Measurements from ENCODE around the gene NDUFA5. TPM values are rescaled to one million over a fixed set of nuclear protein-coding genes. Genes with fewer than 3 reads are reported as not detected.
"Not testable (repeated sequence)": the region's sequence is repeated elsewhere in the genome, so short reads cannot be mapped to it uniquely, and the experiment has no call there.

NDUFA5 gene
- total RNA-seq, 2 donors from 2014 or later, result 48.6 to 52.3 TPM

DNA sequence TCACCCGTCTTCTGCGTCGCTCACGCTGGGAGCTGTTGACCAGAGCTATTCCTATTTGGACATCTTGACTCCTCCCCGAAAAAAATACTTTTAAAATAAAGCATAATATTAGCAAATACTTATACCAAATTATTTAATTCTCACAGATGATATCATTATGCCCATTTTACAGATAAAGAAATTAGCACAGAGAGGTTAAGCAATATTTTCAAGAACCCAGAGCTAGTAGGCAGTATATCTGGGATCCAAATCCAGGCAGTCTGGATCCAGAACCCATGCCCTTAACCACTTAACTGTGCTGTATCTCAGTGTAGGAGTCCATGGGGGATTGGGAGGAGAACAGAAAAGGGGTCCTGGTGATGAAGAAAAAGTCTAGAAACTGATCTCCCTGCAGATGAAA is 29.4 kb downstream of the NDUFA5 start:
- Histone ChIP-seq H3K4me3 (ENCODE audit: low read length) (no peak overlapping the region), H3K9me3 (ENCODE audit: control insufficient read depth, low read length) (peaks cover 4% of the 10 kb centered on the region), H3K27me3 (ENCODE audit: control insufficient read depth, insufficient read depth, low read length, poor library complexity, severe bottlenecking) (peaks cover 4% of the 10 kb centered on the region), H3K4me1 (ENCODE audit: control insufficient read depth, insufficient read depth, low read length) (no peaks in the 10 kb centered on the region), H3K36me3 (ENCODE audit: control insufficient read depth, insufficient read depth, low read length) (no peaks in the 10 kb centered on the region), H3K9ac (ENCODE audit: extremely low read depth, low read length, poor library complexity, severe bottlenecking) (no peak overlapping the region), H3K27ac (ENCODE audit: low read depth, low read length) (no peak overlapping the region)
- peaks cover 4% of the 10 kb centered on the region for H3K9me3 Mint-ChIP-seq
- H3K27ac Mint-ChIP-seq, result peak overlapping the region; percentile 96
- TF ChIP-seq, protein P1, sequence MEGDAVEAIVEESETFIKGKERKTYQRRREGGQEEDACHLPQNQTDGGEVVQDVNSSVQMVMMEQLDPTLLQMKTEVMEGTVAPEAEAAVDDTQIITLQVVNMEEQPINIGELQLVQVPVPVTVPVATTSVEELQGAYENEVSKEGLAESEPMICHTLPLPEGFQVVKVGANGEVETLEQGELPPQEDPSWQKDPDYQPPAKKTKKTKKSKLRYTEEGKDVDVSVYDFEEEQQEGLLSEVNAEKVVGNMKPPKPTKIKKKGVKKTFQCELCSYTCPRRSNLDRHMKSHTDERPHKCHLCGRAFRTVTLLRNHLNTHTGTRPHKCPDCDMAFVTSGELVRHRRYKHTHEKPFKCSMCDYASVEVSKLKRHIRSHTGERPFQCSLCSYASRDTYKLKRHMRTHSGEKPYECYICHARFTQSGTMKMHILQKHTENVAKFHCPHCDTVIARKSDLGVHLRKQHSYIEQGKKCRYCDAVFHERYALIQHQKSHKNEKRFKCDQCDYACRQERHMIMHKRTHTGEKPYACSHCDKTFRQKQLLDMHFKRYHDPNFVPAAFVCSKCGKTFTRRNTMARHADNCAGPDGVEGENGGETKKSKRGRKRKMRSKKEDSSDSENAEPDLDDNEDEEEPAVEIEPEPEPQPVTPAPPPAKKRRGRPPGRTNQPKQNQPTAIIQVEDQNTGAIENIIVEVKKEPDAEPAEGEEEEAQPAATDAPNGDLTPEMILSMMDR (conservative IDR thresholded peaks at IDR 0.05), result no peak
- peak overlapping the region; percentile 77 for H3K4me3 Mint-ChIP-seq
- peaks cover 11% of the 10 kb centered on the region for H3K27me3 Mint-ChIP-seq (ENCODE audit: insufficient read depth)
- peaks cover 6% of the 10 kb centered on the region for H3K4me1 Mint-ChIP-seq
- DNase-seq, result no peak
- no peaks in the 10 kb centered on the region for H3K36me3 Mint-ChIP-seq (ENCODE audit: low read depth)
- 45% methylated on average over 5 of the region's 5 CpGs; no CpG with 5 or more reads in 1 of the 2 experiments for WGBS, 2 experiments (ENCODE audit: insufficient coverage in 1 of 2, insufficient read length in 1 of 2)

DNA sequence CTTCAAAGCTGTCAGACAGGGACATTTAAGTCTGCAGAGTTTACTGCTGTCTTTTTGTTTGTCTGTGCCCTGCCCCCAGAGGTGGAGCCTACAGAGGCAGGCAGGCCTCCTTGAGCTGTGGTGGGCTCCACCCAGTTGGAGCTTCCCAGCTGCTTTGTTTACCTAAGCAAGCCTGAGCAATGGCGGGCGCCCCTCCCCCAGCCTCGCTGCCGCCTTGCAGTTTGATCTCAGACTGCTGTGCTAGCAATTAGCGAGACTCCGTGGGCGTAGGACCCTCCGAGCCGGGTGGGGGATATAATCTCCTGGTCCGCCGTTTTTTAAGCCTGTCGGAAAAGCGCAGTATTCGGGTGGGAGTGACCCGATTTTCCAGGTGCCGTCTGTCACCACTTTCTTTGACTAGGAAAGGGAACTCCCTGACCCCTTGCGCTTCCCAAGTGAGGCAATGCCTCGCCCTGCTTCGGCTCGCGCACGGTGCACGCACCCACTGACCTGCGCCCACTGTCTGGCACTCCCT is 29.8 kb downstream of the NDUFA5 start:
- H3K27me3 Mint-ChIP-seq (ENCODE audit: insufficient read depth); H3K27me3 ChIP-seq (ENCODE audit: control insufficient read depth, insufficient read depth, low read length, poor library complexity, severe bottlenecking); H3K4me1 Mint-ChIP-seq; H3K4me3 ChIP-seq (ENCODE audit: low read length); H3K27ac ChIP-seq (ENCODE audit: low read depth, low read length); H3K9ac ChIP-seq (ENCODE audit: extremely low read depth, low read length, poor library complexity, severe bottlenecking); H3K4me1 ChIP-seq (ENCODE audit: control insufficient read depth, insufficient read depth, low read length); H3K9me3 ChIP-seq (ENCODE audit: control insufficient read depth, low read length); H3K9me3 Mint-ChIP-seq; H3K36me3 ChIP-seq (ENCODE audit: control insufficient read depth, insufficient read depth, low read length); H3K36me3 Mint-ChIP-seq (ENCODE audit: low read depth); DNase-seq: not testable (repeated sequence)
- Mint-ChIP-seq H3K27ac (peak overlapping the region; percentile 96), H3K4me3 (peak overlapping the region; percentile 77)
- 43% methylated on average over 18 of the region's 24 CpGs; no CpG with 5 or more reads in 1 of the 2 experiments for WGBS, 2 experiments (ENCODE audit: insufficient coverage in 1 of 2, insufficient read length in 1 of 2)

DNA sequence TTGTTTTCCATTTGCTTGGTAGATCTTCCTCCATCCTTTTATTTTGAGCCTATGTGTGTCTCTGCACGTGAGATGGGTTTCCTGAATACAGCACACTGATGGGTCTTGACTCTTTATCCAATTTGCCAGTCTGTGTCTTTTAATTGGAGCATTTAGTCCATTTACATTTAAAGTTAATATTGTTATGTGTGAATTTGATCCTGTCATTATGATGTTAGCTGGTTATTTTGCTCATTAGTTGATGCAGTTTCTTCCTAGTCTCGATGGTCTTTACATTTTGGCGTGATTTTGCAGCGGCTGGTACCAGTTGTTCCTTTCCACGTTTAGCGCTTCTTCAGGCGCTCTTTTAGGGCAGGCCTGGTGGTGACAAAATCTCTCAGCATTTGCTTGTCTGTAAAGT is 31.1 kb downstream of the NDUFA5 start:
- WGBS, 2 experiments (ENCODE audit: insufficient coverage in 1 of 2, insufficient read length in 1 of 2), result 86% methylated on average over 6 of the region's 7 CpGs; no CpG with 5 or more reads in 1 of the 2 experiments
- H3K4me1 ChIP-seq (ENCODE audit: control insufficient read depth, insufficient read depth, low read length); H3K36me3 Mint-ChIP-seq (ENCODE audit: low read depth); H3K9me3 Mint-ChIP-seq; H3K27ac Mint-ChIP-seq; H3K4me3 Mint-ChIP-seq; H3K9ac ChIP-seq (ENCODE audit: extremely low read depth, low read length, poor library complexity, severe bottlenecking); H3K36me3 ChIP-seq (ENCODE audit: control insufficient read depth, insufficient read depth, low read length); H3K4me1 Mint-ChIP-seq; H3K4me3 ChIP-seq (ENCODE audit: low read length); H3K27ac ChIP-seq (ENCODE audit: low read depth, low read length); DNase-seq; H3K27me3 ChIP-seq (ENCODE audit: control insufficient read depth, insufficient read depth, low read length, poor library complexity, severe bottlenecking); H3K9me3 ChIP-seq (ENCODE audit: control insufficient read depth, low read length); H3K27me3 Mint-ChIP-seq (ENCODE audit: insufficient read depth): not testable (repeated sequence)

DNA sequence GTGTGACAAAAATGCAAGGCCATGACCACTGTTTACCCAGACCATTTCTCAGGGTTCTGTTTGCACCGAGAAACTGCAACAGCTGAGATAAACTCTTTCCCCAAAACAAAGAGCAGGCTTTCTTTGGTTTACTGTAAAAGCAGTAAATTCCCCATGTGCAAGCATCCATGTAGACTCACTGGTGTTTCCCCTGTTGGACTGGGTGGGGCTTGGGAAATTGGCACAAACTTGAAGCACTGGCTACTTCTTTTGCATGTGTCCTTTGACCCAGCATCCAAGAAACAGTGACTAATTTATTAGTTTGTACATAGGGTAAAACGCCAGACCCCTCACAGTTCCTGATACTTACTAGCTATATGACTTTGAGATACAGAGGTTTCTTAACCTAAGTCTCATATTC is 35.6 kb downstream of the NDUFA5 start:
- 75 to 96% methylated on average over 1 to 2 of the region's 2 CpGs for WGBS, 2 experiments (ENCODE audit: insufficient coverage in 1 of 2, insufficient read length in 1 of 2)
- no peaks in the 10 kb centered on the region for H3K27me3 ChIP-seq (ENCODE audit: control insufficient read depth, insufficient read depth, low read length, poor library complexity, severe bottlenecking)
- Mint-ChIP-seq H3K4me3 (no peak overlapping the region), H3K27ac (no peak overlapping the region), H3K9me3 (peaks cover 3% of the 10 kb centered on the region), H3K4me1 (no peaks in the 10 kb centered on the region), H3K27me3 (ENCODE audit: insufficient read depth) (no peaks in the 10 kb centered on the region), H3K36me3 (ENCODE audit: low read depth) (no peaks in the 10 kb centered on the region)
- no peak overlapping the region for H3K4me3 ChIP-seq (ENCODE audit: low read length)
- no peaks in the 10 kb centered on the region for H3K4me1 ChIP-seq (ENCODE audit: control insufficient read depth, insufficient read depth, low read length)
- H3K36me3 ChIP-seq (ENCODE audit: control insufficient read depth, insufficient read depth, low read length), result no peaks in the 10 kb centered on the region
- no peak overlapping the region for H3K27ac ChIP-seq (ENCODE audit: low read depth, low read length)
- DNase-seq, result no peak
- H3K9me3 ChIP-seq (ENCODE audit: control insufficient read depth, low read length), result no peaks in the 10 kb centered on the region
- H3K9ac ChIP-seq (ENCODE audit: extremely low read depth, low read length, poor library complexity, severe bottlenecking), result no peak overlapping the region
- TF ChIP-seq, protein P1 (conservative IDR thresholded peaks at IDR 0.05), result no peak
